SH-SY5Y (cell line): ENCODE results near the gene SLC43A1.

Experiments
- GATA2 ChIP-seq: IDR thresholded peaks from 2 replicates; pipeline ENCODE4 v1.6.1; 2011; ENCODE audit warnings: mild to moderate bottlenecking, low read depth, low read length
- GATA3 ChIP-seq: IDR thresholded peaks from 2 replicates; pipeline ENCODE4 v1.6.1; 2011; ENCODE audit warnings: low read depth, mild to moderate bottlenecking, low read length, moderate library complexity

SLC43A1 gene

GRCh38 chr11:57515332-57516060, at the start of gene SLC43A1:
SLC43A1 (minus strand) TSS chr11:57515702; CDS start chr11:57514111, 1,591 bp downstream.
- TF ChIP-seq GATA3 (no peak), GATA2 (no peak)

GRCh38 chr11:57562596-57562995, 47.1 kb upstream of the SLC43A1 start:
- no peak for TF ChIP-seq GATA2
- no peak for TF ChIP-seq GATA3

GRCh38 chr11:57560146-57560545, 44.6 kb upstream of the SLC43A1 start:
- no peak for TF ChIP-seq GATA3
- TF ChIP-seq GATA2: no peak

DNA sequence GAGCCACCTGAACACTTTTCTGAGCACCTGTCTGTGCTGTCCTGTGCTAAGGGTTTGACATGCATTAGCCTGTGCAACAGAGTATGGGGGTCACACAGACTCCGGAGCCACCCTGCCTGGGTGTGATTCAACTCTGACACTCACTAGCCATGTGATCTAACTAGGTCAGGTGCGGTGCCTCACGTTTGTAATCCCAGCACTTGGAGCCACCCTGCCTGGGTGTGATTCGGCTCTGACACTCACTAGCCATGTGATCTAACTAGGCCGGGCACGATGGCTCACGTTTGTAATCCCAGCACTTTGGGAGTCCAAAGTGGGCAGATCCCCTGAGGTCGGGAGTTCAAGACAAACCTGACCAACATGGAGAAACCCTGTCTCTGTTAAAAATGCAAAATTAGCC, 40.5 kb upstream of the SLC43A1 start:
- TF ChIP-seq GATA3 (no peak), GATA2 (no peak)

DNA sequence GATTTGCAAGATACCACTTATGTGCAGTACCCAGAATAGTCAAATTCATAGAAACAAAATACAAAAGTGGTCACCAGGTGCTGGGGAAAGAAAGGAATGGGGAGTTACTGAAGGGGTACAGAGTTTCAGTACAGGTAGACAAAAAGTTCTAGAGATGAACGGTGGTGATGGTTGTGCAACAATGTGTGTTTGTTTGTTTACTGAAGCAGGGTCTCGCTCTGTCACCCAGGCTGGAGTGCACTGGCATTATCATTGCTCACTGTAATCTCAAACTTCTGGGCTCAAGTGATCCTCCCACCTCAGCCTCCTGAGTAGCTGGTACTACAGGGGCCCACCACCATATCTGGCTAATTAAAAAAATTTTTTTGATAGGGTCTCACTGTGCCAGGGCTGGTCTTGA, 39.9 kb upstream of the SLC43A1 start:
- TF ChIP-seq GATA2 (no peak), GATA3 (no peak)

- no peak for TF ChIP-seq GATA2
- no peak for TF ChIP-seq GATA3
Measured at GRCh38 chr11:57552479-57552878, 37.0 kb upstream of the SLC43A1 start.

DNA sequence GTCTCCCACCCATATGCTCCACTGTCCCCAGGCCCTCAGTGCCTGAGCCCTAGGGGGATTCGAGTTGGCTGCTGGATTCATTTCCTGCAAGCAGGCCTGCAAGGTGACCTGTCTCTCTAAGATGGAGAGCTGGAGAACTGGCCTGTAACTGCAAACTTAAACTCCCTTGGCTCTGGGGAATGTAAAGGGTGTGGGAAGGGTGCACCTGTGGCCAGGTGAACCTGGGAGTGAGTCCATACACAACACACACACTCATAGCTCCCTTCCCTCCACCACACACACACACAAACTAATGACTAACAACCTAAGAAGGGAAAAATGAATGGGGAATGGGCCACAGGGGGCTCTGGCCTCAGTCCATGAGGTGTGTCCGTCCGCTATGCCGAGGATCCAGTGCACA, 36.4 kb upstream of the SLC43A1 start:
- TF ChIP-seq GATA2: no peak
- no peak for TF ChIP-seq GATA3

DNA sequence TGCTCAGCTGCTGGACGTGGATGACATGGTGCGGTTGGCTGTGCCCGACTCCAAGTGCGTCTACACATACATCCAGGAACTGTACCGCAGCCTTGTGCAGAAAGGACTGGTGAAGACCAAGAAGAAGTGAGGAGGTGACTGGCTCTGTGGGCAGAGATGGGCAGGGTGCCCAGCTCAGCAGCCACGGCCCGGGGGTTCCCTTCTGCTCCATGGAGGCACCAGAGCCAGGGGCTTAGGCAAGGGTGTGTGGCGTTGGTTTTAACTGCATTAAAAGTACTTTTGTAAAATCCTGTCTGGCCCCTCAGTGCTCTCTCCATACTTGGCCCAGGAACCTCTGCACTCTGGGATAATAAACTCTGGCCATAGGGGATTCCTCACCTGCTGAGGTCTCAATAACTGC, 34.5 kb upstream of the SLC43A1 start:
- no peak for TF ChIP-seq GATA2
- TF ChIP-seq GATA3: no peak

- no peak for TF ChIP-seq GATA3
Measured at GRCh38 chr11:57547854-57548377, 32.4 kb upstream of the SLC43A1 start.

GRCh38 chr11:57546869-57547475, 31.5 kb upstream of the SLC43A1 start:
- TF ChIP-seq GATA3: no peak
- no peak for TF ChIP-seq GATA2

GRCh38 chr11:57546451-57546850, 30.9 kb upstream of the SLC43A1 start:
- TF ChIP-seq GATA3 (no peak), GATA2 (no peak)

DNA sequence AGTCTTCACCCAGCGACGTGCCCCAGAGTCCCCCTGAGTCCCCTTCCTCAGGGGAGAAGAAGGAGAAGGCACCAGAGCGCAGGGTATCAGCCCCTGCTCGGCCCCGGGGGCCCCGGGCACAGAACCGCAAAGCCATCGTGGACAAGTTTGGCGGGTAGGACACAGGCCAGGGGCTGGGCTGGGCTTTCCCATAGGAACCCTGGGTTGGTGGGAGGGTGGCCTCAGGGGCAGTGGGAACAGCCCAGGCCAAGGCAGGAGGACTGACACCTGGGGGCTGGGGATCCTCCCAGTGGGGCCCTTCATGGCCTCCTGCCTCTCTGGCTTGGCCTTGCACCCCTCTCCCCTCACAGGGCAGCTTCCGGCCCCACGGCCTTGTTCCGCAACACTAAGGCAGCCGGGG, 30.4 kb upstream of the SLC43A1 start:
- TF ChIP-seq GATA2 (no peak), GATA3 (no peak)

GRCh38 chr11:57544566-57544965, 29.1 kb upstream of the SLC43A1 start:
- no peak for TF ChIP-seq GATA2
- no peak for TF ChIP-seq GATA3

- no peak for TF ChIP-seq GATA2
Measured at GRCh38 chr11:57543593-57543992, 28.1 kb upstream of the SLC43A1 start.

- TF ChIP-seq GATA3: no peak
- no peak for TF ChIP-seq GATA2
Measured at GRCh38 chr11:57542582-57542981, 27.1 kb upstream of the SLC43A1 start.
